COLO829 (cell line): ENCODE measurements around the gene ZBTB47.

ENCODE experiments used
- DNase-seq: peaks from one replicate; pipeline ENCODE4 v3.0.0; 2012; ENCODE audit warnings: low spot score

ZBTB47 gene

DNA sequence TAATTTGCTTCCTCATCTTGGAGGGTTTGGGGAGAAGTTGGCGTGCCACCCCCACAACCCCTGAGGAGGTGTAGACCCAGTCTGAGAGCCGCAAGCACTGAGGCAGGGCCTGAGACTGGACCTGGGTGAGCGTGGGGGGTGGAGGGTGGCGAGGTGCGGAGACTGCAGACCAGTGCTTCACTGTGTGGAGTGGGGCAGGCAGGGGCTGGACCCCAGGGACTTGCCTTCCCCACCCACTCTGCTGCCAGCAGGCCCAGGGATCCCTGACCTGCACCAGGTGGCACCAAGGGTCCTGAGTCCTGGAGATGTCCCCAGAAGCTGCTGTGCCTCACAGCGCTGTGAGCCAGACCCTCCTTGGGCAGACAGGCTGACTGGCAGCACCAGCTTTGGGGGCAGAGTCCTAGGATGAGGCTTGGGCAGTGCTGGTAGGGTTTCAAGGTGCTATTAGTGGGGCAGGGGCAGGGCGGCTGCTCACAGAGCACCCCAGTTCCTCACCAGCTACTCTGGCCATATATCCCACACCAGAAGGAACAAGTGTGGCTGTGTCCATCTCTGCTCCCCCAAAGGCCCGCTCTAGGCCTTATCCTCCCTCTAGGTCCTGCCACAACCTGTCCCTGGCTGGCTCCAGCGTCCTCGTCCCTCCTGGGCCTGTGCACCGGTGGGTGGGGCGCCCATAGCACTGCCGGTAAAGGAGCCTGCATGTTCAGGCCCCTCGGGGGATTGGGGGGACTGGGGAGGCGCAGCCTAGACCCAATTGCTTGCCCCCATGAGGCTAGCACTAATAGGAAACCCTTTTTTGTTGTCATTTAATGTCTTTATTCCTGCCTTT is 11.8 kb downstream of the ZBTB47 start:
- DNase-seq = no peak

DNA sequence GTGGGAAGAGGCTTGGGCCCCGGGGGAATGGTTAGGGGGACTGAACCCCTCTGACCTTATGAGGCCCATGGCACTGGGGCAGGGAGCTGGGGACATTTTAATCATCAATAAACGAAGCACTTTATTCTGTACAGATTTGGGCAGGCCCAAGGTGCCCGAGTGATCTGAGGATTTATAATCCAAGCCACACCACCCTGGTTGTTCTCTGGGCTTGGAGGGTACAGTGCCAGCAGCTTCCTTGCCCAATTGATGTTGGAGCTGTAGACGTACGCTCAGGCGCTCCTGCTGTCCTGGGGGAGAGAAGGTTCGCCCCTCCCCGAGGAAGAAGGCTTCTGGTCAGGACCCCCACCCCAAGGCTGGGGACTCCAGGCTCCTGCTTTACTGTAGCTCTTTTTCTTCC is 12.5 kb downstream of the ZBTB47 start:
- DNase-seq = no peak

GRCh38 chr3:42666577-42666998 is 13.1 kb downstream of the ZBTB47 start:
- no peak for DNase-seq

DNA sequence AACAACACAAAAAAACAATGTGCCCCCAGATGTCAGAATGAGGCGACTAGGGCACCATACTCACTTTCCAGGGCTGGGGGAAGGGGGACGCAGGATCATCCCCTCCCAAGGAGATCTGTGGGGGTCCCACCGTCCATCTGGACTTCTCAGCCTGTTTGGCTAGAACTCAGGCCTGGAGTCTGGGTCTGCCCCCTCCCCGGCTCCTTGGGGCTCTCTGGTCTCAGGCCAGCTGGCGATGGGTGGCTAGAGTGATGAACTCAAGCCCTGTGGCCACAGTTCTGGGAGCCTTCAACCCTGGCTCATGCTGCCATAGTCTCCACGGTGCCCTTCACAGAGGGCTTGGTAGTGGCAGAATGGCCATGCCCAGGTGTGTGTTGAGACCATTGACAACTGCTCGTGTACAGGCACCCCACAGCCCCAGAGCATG is 13.6 kb downstream of the ZBTB47 start:
- DNase-seq = no peak

GRCh38 chr3:42667523-42668412 is 14.3 kb downstream of the ZBTB47 start:
- DNase-seq = no peak

- DNase-seq = no peak
These were observed 14.9 kb downstream of the ZBTB47 start for GRCh38 chr3:42668413-42668760.

GRCh38 chr3:42668793-42669217 is 15.3 kb downstream of the ZBTB47 start:
- DNase-seq = no peak

GRCh38 chr3:42670051-42670576 is 16.6 kb downstream of the ZBTB47 start:
- DNase-seq = no peak

- no peak for DNase-seq
These were observed 17.2 kb downstream of the ZBTB47 start for GRCh38 chr3:42670670-42671069.

GRCh38 chr3:42672515-42672914 is 19.0 kb downstream of the ZBTB47 start:
- no peak for DNase-seq

GRCh38 chr3:42673082-42673481 is 19.6 kb downstream of the ZBTB47 start:
- no peak for DNase-seq

- no peak for DNase-seq
These were observed 20.6 kb downstream of the ZBTB47 start for GRCh38 chr3:42674146-42674545.

DNA sequence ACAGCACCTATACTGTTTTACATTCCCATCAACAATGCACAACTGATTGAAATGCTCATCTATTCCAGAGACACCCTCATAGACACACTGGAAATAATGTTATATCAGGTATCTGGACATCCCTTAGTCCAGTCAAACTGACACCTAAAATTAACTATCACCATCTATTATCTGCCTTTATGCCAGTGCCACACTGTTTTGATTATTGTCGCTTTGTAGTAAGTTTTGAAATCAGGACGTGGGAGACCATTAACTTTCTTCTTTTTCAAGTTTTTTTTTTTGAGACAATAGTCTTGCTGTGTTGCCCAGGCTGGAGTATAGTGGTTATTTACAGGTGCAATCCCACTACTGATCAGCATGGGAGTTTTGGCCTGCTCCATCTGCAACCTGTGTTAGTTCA is 22.4 kb downstream of the ZBTB47 start:
- DNase-seq = no peak

DNA sequence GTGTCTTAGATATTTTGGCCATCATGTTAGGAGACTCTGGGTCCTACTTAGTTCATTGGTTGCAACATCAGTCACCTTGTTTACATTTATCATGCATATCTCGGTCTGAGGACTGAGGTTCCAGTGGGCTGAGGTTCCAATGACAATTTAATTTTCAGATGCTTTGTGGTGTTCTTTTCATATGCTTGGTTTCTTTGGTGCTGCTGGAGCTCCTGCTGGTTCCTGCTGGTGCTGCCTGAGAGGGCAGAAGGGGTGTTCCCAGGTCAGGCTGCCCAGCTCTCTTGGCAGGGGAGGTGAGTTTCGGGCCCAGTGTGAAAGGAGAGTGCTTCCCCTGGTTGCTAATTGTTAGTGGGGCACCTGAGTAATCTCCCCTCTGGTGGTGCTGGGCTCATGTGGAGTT is 24.9 kb downstream of the ZBTB47 start:
- DNase-seq = no peak

DNA sequence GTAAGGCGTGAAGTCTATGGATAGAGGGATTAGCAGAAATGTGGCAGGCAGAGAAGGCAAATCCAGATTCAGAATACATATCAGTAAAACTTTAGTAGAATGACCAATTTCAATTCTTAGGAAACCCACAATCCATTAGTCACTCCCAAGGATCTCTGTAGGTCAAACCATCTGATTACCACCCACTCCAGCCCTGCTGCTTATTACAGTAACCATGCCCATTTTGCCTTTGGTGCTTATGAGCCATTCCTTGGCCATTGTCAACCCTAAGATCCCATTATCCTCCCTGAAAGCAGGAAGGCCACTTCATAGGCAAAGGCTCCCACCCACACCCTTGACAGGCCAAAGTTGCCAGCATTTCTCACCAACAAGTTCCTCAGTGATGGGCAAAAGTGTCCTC is 26.8 kb downstream of the ZBTB47 start:
- DNase-seq = no peak

DNA sequence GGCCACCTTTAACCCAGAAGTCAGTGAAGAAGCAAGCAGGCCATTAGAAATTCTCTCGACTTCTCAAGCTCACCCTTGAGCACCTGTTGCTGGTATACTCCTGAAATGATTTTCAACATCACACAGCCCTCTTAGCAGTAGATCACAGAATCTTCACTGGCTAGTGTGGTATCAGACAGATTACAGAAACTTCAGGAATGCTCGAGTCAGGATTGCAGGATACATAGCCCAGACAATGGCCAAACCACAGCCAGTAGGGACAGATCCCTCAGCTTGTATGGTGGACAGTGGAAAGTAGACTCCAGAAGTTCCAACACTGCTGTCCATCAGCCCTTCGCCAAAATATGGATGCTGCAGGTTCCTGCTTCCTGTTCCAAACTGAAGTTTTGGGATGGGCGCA is 27.3 kb downstream of the ZBTB47 start:
- no peak for DNase-seq

DNA sequence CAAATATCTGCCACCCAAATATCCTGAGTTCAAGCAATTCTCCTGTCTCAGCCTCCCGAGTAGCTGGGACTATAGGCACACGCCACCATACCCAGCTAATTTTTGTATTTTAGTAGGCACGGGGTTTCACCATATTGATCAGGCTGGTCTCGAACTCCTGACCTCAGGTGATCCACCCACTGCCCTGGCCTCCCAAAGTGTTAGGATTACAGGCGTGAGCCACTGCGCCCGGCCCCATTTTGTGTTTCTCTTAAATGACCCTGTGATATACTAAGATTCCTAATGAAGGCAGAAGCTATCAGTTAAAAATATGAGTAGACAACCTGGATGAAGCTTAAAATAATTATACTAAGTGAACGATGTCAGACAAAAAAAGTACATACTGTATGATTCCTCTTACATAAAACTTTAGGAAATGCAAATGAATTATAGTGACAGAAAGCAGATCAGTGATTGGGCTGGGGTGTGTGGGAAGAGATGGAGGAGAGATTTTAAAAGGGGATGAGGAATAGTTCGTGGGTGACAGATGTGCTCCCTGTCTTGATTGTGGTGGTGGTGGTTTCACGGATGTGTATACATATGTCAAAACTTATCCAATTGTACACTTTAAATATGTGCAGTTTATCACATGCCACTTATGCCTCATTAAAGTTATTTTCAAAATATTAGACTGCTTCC is 28.0 kb downstream of the ZBTB47 start:
- DNase-seq = no peak

DNA sequence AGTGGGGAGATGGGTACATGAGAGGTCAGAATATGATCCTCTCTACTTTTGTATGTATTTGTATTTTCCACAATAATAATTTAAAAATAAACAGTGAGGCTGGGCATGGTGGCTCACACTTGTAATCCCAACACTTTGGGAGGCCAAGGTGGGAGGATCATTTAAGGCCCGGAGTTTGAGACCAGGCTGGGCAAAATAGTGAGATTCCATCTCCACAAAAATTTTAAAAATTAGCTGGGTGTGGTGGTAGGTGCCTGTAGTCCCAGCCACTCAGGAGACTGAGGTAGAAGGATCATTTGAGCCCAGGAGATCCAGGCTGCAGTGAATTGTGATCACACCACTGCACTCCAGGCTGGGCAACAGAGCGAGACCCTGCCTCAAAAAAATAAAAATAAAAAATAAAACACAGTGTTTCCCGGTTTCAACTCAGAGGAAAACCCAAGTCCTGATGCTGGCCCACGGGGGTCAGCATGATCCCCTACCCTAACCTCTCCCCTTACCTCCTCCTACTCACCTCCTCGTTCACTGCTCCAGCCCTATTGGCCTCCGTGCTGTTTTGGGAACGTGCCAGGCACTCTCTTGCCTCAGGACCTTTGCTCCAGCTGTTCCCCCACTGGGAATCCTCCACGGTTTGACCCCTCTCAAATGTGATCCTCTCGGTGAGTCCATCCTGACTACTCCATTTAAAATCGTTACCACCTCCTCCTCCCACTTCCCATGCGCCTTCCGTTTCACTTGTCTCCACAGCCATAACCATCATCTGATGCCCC is 29.0 kb downstream of the ZBTB47 start:
- no peak for DNase-seq

DNA sequence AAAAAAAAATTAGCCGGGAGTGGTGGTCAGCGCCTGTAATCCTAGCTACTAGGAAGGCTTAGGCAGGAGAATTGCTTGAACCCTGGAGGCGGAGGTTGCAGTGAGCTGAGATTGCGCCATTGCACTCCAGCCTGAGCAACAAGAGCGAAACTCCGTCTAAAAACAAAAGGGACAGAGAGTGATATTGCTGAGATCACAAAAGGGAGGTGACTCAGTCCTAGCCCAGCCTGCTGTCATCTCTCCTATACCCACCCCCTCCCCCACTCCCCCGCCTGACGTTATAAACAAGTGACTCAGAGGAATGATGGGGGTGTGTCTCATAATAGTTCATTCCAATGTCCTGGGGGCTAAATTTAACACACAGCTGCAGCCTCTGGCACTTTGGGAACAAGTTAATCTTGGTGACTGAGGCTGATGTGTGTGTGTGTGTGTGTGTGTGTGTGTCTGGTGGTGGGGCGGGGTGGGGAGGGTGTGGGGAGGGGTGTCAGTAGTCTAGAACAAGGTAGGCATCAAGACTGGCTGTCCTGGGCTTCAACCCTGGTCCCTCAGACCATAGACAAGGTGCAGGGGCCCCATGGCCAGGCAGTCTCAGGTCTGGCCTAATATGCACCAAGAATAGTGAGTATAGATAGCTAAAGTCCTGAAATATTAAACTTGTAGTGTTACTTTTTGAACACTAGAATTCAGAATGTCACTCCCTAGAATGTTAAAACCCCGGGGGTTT is 30.5 kb downstream of the ZBTB47 start:
- DNase-seq = peak; percentile 93

- DNase-seq = no peak
These were observed 31.3 kb downstream of the ZBTB47 start for GRCh38 chr3:42684632-42685362.
